ENCODE results near the gene PTPRN2. TPM values are rescaled to one million over a fixed set of nuclear protein-coding genes. Genes with fewer than 3 reads are reported as not detected.
A peak's percentile ranks its signal among the peaks of the same experiment; 100 is the strongest.

The PTPRN2 gene
- total and polyA plus RNA-seq, 2 donors from 2014 or later = 4.8 to 6.2 TPM

DNA sequence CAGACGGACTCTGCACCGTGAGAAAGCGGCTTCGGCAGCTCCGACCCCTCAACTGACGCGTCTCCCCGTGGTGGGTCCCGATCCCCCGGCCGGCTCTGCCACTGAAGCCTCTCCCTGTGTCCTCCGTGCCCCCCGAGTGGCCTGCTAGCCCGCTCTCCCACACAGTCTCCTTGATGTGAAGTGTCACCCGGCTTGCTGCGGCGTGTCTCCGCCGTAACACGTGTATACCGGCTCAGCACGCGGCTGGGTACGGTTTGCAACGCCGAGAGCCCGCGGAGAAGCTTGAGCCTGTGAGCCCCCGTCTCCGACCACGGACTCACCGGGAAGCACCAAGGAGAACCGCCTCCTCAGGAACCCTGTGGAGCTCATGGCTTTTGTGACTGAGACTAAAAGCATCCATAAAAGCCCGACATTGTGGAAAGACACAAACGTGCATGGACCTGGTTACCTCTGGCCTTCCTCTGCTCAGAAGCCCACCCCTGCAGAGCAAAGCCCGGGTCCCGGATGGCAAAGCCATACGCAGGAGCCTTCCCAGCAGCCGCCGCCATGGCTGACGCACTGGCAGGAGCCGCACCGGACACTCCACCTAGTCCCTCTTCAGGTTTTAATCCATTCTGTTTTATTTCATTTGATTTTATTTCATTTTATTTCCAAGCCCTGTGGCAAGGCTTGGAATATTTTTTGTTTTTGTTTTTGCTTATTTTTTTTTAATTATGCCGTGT lies 17.0 kb downstream of the PTPRN2 start:
- Histone ChIP-seq H3K27me3 (ENCODE audit: control insufficient read depth, insufficient read depth, low read length) (peaks cover 20% of the 10 kb centered on the region), H3K4me1 (ENCODE audit: control insufficient read depth in 2 of 3, insufficient read depth in 2 of 3, low read depth in 1 of 3, low read length in 3 of 3) (no peaks in the 10 kb centered on the region), H3K4me3 (ENCODE audit: low read length in 3 of 3) (no peak overlapping the region), H3K27ac (ENCODE audit: low read depth in 2 of 2, low read length in 2 of 2) (no peak overlapping the region), H3K9ac (ENCODE audit: low read length in 3 of 3) (no peak overlapping the region), H3K36me3 (ENCODE audit: control insufficient read depth in 2 of 3, insufficient read depth in 3 of 3, low read length in 3 of 3) (no peaks in the 10 kb centered on the region), H3K9me3 (ENCODE audit: control insufficient read depth in 2 of 3, insufficient read depth in 1 of 3, low read length in 3 of 3) (no peaks in the 10 kb centered on the region)
- no peak for TF ChIP-seq CTCF (IDR thresholded peaks at IDR 0.05; ENCODE audit: borderline replicate concordance, extremely low read depth, insufficient read depth)
- FAIRE-seq (no peak), DNase-seq (no peak)
- intact Hi-C loops (cut with DNase I) = no loop called here

DNA sequence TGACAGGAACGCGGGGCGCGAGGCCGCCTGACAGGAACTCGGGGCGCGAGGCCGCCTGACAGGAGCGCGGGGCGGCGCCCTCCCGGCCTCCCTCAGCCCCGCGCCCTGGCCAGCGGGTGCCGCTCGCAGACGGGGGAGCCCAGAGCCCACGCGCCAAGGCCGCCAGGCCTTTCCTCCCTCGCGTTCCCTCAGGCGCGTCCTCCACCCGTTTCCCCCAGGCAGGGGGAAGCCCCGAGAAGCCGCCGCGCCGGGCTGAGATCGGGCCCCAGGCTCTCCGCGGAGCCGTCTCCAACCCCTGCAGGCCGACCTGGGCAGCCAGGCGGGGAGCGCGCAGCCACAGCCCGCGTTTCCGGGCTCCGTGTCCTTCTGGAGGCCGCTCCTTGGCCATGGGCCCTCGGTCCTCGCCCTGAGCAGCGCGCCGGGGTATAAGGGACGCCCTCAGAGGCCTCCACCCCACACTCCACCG lies 17.7 kb downstream of the PTPRN2 start:
- Histone ChIP-seq H3K4me3 (ENCODE audit: low read length in 3 of 3) (no peak overlapping the region), H3K4me1 (ENCODE audit: control insufficient read depth in 2 of 3, insufficient read depth in 2 of 3, low read depth in 1 of 3, low read length in 3 of 3) (no peaks in the 10 kb centered on the region), H3K9ac (ENCODE audit: low read length in 3 of 3) (no peak overlapping the region), H3K27me3 (ENCODE audit: control insufficient read depth, insufficient read depth, low read length) (peaks cover 20% of the 10 kb centered on the region), H3K27ac (ENCODE audit: low read depth in 2 of 2, low read length in 2 of 2) (no peak overlapping the region), H3K9me3 (ENCODE audit: control insufficient read depth in 2 of 3, insufficient read depth in 1 of 3, low read length in 3 of 3) (no peaks in the 10 kb centered on the region), H3K36me3 (ENCODE audit: control insufficient read depth in 2 of 3, insufficient read depth in 3 of 3, low read length in 3 of 3) (no peaks in the 10 kb centered on the region)
- FAIRE-seq = no peak
- peak in 1 of 5 donors; percentile 18 for DNase-seq
- TF ChIP-seq CTCF (IDR thresholded peaks at IDR 0.05; ENCODE audit: borderline replicate concordance, extremely low read depth, insufficient read depth) = no peak
- intact Hi-C loops (cut with DNase I) = no loop called here

- no peak for TF ChIP-seq CTCF (IDR thresholded peaks at IDR 0.05; ENCODE audit: borderline replicate concordance, extremely low read depth, insufficient read depth)
Measured at GRCh38 chr7:158568974-158569857, 18.4 kb downstream of the PTPRN2 start.

More at GRCh38 chr7:158568974-158569857, 18.4 kb downstream of the PTPRN2 start:
- no peaks in the 10 kb centered on the region for H3K9me3 ChIP-seq (ENCODE audit: control insufficient read depth in 2 of 3, insufficient read depth in 1 of 3, low read length in 3 of 3)
- no peak overlapping the region for H3K9ac ChIP-seq (ENCODE audit: low read length in 3 of 3)
- H3K27me3 ChIP-seq (ENCODE audit: control insufficient read depth, insufficient read depth, low read length) = peaks cover 20% of the 10 kb centered on the region
- FAIRE-seq = no peak
- no peaks in the 10 kb centered on the region for H3K4me1 ChIP-seq (ENCODE audit: control insufficient read depth in 2 of 3, insufficient read depth in 2 of 3, low read depth in 1 of 3, low read length in 3 of 3)
- H3K4me3 ChIP-seq (ENCODE audit: low read length in 3 of 3) = no peak overlapping the region
- no peak overlapping the region for H3K27ac ChIP-seq (ENCODE audit: low read depth in 2 of 2, low read length in 2 of 2)
- H3K36me3 ChIP-seq (ENCODE audit: control insufficient read depth in 2 of 3, insufficient read depth in 3 of 3, low read length in 3 of 3) = no peaks in the 10 kb centered on the region
- peak in 1 of 5 donors; percentile 8 for DNase-seq
- intact Hi-C loops (cut with DNase I) = no loop called here

Data from kidney (tissue), 14 donors.